ENCODE data around the gene BOD1L2. TPM values are rescaled to one million over a fixed set of nuclear protein-coding genes. Genes with fewer than 3 reads are reported as not detected.
A peak's percentile ranks its signal among the peaks of the same experiment; 100 is the strongest.

The BOD1L2 gene
- total and polyA plus RNA-seq, 2 of the 13 experiments (the other 11 are each of a cell fraction or from before 2014, with no cell fraction given): not detected

- TF ChIP-seq ZBTB38 (CRISPR knock-in tag; IDR thresholded peaks at IDR 0.05) (no peak), THYN1 (CRISPR knock-in tag; IDR thresholded peaks at IDR 0.05; ENCODE audit: borderline replicate concordance, low read depth) (no peak), ZNF703 (CRISPR knock-in tag; IDR thresholded peaks at IDR 0.05; ENCODE audit: borderline replicate concordance) (0 out of 2 replicates have a peak, but pooled peaks have one; percentile 36), ZNF782 (CRISPR knock-in tag; IDR thresholded peaks at IDR 0.05; ENCODE audit: borderline replicate concordance) (no peak), KMT2B (CRISPR knock-in tag; IDR thresholded peaks at IDR 0.05) (no peak), HNF4A (CRISPR knock-in tag; IDR thresholded peaks at IDR 0.05) (peak; percentile 87), ZNF280D (CRISPR knock-in tag; IDR thresholded peaks at IDR 0.05) (0 out of 2 replicates have a peak, but pooled peaks have one; percentile 36), ZNF709 (CRISPR knock-in tag; IDR thresholded peaks at IDR 0.05) (no peak), ZNF234 (CRISPR knock-in tag; conservative IDR thresholded peaks at IDR 0.05) (no peak), HOXA9 (CRISPR knock-in tag; IDR thresholded peaks at IDR 0.05; ENCODE audit: borderline replicate concordance) (no peak), CENPBD1 (CRISPR knock-in tag; IDR thresholded peaks at IDR 0.05; ENCODE audit: borderline replicate concordance, low read depth) (no peak)
- TF ChIP-seq, protein P1, sequence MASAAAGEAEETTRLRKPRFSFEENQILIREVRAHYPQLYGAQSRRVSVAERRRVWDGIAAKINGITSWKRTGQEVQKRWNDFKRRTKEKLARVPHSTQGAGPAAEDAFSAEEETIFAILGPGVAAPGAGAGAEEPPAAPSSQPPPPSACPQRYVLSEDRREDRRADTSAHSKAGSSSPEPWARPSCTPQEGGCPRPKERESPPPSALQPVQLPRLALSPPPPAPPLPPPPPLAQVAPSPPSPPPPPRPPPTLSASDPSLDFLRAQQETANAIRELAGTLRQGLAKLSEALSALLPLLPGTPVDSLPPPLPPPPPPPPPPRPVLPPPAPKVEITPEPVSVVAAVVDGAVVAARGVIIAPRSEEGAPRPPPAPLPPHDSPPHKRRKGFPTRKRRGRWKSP (CRISPR knock-in tag; IDR thresholded peaks at IDR 0.05): peak; percentile 60; the same call in 1 of the 2 replicates
- TF ChIP-seq, protein P2, sequence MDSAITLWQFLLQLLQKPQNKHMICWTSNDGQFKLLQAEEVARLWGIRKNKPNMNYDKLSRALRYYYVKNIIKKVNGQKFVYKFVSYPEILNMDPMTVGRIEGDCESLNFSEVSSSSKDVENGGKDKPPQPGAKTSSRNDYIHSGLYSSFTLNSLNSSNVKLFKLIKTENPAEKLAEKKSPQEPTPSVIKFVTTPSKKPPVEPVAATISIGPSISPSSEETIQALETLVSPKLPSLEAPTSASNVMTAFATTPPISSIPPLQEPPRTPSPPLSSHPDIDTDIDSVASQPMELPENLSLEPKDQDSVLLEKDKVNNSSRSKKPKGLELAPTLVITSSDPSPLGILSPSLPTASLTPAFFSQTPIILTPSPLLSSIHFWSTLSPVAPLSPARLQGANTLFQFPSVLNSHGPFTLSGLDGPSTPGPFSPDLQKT (CRISPR knock-in tag; IDR thresholded peaks at IDR 0.05; ENCODE audit: borderline replicate concordance): no peak
- TF ChIP-seq, protein P3, sequence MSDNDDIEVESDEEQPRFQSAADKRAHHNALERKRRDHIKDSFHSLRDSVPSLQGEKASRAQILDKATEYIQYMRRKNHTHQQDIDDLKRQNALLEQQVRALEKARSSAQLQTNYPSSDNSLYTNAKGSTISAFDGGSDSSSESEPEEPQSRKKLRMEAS (IDR thresholded peaks at IDR 0.05): peak; percentile 70
- TF ChIP-seq, protein P4, sequence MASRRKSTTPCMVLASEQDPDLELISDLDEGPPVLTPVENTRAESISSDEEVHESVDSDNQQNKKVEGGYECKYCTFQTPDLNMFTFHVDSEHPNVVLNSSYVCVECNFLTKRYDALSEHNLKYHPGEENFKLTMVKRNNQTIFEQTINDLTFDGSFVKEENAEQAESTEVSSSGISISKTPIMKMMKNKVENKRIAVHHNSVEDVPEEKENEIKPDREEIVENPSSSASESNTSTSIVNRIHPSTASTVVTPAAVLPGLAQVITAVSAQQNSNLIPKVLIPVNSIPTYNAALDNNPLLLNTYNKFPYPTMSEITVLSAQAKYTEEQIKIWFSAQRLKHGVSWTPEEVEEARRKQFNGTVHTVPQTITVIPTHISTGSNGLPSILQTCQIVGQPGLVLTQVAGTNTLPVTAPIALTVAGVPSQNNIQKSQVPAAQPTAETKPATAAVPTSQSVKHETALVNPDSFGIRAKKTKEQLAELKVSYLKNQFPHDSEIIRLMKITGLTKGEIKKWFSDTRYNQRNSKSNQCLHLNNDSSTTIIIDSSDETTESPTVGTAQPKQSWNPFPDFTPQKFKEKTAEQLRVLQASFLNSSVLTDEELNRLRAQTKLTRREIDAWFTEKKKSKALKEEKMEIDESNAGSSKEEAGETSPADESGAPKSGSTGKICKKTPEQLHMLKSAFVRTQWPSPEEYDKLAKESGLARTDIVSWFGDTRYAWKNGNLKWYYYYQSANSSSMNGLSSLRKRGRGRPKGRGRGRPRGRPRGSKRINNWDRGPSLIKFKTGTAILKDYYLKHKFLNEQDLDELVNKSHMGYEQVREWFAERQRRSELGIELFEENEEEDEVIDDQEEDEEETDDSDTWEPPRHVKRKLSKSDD (CRISPR knock-in tag; IDR thresholded peaks at IDR 0.05; ENCODE audit: low read depth): no peak
These were observed 5.4 kb upstream of the BOD1L2 start (continued) for GRCh38 chr18:57141208-57142129.
